Hematopoietic multipotent progenitor cell treated with erythropoietin and hydrocortisone succinate and interleukin-3 and kit ligand, for 15 days (in vitro differentiated cells): Measurements from ENCODE around the gene FAM117A.
A peak's percentile ranks its signal among the peaks of the same experiment; 100 is the strongest.

Experiments
- DNase-seq: peaks from one replicate; pipeline ENCODE4 v3.0.0-alpha.2; 2015; ENCODE audit warnings: low spot score

The FAM117A gene

DNA sequence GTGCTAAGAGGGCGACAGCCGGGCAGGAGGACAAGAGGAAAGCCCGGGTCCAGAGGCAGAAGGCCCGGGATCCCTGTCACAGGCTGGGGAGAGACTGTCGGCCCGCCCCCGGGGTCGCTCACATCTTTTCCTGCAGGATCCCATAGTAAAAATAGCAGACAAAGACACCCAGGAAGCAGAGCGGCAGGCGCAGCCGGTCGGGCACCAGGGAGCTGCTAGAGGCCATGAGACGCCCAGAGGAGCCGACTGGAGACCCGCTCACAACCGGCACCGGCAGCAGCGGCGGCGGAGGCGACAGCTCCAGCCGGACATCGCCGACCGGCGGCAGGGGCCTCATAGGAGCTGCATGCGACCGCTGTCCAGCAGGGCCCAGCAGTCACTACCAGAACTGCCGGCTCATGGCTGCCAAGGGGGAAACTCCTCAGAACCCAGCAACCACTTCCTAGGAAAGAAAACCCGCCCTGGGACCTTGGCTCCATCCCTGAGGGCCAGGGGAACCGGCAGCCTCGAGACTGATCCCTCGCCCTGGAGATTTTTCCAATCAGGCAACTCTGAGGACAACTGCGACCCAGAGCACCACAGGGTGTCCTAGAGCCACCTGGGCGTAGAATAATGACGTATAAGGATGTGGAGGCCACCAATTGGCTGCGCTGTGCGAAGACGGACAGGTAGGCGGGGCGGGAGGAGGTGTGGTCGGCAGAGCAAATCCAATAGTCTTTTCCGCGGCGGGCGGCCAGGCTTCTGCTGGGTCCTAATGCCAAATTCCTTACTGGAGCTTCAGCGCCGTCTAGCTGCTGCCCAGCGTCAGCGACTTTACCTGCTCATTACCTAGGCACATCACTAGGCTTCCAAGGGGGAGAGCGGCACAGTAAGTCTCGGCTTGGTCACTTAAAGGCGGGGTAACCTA, 56.1 kb downstream of the FAM117A start, which contains the start of gene SLC35B1:
Gene SLC35B1, minus strand, starts transcription at position 357 of the 907 bp plus-strand sequence. Its CDS starts 131 bp downstream, at position 226.
- DNase-seq, result peak; percentile 99

GRCh38 chr17:49707246-49707607, 56.7 kb downstream of the FAM117A start:
- peak; percentile 27 for DNase-seq

- DNase-seq, result no peak
Measured at GRCh38 chr17:49705254-49705653, 58.7 kb downstream of the FAM117A start.

DNA sequence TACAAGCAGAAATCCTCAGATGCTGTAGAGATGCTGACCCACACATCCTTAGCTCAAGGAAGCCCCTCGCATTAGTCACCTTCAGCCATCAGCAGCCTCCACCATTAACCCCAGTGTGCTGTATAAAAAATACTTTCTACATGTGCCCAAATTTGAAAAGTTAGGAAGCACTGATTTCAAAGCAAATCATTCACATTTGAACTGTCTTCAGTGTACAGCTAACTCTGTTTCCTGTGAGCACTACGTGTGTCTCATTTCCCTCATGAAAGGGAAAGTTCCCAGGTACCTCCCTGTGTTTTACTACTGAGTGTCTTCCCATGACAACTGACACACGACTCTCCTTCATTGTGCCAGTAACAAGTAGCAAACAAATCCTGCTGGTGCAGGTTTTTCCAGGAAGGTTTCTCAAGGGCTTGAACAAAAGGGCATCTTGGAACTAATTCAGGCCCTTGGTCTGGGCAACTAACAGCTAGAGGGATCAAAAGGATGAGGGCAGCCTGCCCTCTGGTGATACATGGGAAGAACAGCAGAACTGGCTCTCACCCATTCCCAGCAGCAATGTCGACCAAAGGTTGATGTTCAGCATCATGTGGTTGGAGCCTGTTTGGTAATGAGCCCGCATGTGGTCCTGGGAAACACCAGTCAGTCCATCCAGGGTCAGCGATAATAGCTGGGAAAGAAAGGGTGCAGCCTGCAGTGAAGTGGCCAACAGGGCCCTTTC, 60.2 kb downstream of the FAM117A start:
- peak; percentile 40 for DNase-seq

DNA sequence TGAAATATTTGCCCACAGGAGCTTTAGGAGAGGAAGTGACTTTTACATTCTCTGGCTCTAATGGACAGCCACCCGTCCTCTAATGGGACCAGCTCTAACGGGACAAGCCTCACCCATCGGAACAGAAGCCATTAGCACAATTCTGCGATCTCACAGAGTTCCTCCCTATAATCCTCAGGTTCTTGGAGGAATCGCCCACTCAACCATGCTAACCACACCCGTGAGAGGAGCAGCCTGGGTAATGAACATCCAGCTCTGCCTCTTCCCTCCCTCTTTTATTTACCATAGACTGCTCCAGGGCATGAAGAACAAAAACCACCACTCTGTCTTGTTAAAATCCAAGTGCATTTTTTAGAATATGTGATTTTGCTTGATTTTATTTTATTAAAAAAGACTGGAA, 63.0 kb downstream of the FAM117A start:
- no peak for DNase-seq

GRCh38 chr17:49699966-49700575, 63.9 kb downstream of the FAM117A start:
- no peak for DNase-seq

GRCh38 chr17:49698005-49698404, 65.9 kb downstream of the FAM117A start:
- DNase-seq, result no peak

- no peak for DNase-seq
Measured at GRCh38 chr17:49696233-49696761, 67.6 kb downstream of the FAM117A start.

GRCh38 chr17:49695698-49696232, 68.2 kb downstream of the FAM117A start:
- DNase-seq, result no peak

GRCh38 chr17:49694847-49695697, 68.9 kb downstream of the FAM117A start:
- peak; percentile 70 for DNase-seq

DNA sequence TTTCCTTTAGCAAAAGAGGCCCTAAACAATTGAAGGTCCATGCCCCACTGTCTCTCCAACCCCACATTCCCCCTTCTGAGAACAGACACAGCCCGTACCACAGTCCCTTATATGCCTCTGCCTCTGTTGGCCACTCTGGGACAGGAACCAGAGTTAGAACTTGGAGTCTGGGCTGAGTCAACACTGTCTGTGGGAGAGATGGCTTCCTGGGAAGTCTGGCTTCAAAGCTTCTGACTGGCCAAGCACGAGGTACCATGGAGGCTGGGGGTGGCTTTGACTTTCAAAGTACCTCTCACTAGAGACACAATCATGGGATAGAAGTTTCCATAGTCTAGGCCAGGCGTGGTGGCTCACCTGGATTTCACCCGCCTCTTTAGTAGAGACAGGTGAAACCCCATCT, 71.2 kb downstream of the FAM117A start:
- no peak for DNase-seq

GRCh38 chr17:49691677-49692191, 72.2 kb downstream of the FAM117A start:
- no peak for DNase-seq

DNA sequence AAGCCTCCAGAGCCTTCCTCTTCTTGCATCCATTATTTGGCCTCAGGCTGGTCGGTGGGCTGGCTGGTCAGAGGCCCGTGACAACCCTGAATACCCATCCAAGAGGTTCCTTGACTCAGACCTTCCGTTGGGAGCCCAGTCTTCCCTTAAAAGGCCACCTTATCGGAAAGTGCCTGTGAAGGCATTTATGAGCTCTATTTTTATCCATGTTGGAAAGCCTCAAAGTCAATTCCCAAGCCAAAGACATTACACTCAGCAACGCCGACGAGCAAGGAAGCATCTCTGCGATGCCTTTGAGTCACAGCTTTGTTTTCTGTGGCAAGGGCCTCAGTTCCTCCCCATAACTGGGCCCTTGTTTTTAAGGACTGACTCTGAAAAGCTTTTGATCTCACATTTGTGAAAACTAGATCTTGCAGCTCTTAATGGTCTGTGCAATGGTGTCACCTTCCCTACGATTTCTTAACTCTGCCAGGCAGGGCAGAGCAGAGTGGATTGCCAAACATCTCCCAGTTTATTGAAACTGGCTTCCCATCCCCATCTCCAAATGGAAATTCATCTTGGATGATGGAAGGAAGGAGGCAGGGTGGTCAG, 72.8 kb downstream of the FAM117A start:
- no peak for DNase-seq

GRCh38 chr17:49690256-49690655, 73.7 kb downstream of the FAM117A start:
- no peak for DNase-seq

DNA sequence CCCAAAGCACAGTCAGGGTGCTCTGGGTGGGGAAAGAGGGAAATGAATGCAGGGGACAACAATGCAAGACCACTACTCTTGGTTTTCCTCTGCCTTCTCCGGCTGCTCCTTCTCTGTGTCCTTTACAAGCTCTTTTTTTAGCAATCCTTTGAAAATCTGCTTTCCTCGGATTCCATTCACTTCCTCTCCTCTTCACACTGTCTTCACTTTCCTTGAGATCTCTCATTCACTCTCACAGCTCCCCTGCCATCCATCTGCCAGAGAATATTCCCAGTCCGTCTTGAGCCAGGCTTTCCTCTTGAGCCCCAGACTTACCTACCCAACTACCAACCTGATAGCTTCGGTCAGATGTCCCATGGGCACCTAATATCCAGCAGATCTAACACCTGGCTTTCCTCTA, 75.1 kb downstream of the FAM117A start:
- no peak for DNase-seq

DNA sequence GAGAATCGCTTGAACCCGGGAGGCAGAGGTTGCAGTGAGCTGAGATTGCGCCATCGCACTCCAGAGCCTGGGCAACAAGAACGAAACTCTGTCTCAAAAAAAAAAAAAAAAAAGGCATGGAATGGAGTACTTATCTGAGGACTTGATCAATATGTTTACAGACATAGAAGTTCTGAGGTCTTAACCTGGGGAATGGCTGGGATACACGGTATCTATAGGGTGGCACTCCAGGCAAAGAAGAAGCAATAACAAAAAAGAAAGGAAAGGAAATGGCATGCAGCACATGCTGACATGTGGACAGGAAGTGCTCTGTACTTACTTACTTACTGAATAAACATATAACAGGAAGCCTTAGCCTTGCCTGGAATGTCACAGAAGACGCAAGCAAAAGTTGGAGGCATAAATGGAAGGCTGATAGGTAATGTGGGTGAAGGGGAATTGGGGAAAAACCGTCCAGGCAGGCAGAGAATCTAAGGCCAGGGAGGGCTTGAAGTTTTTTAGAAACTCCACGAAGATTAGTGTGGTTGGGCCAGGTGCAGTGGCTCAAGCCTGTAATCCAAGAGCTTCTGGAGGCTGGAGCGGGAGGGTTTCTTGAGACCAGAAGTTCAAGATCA, 75.9 kb downstream of the FAM117A start:
- no peak for DNase-seq

GRCh38 chr17:49681106-49681979, 82.6 kb downstream of the FAM117A start:
- DNase-seq, result no peak

DNA sequence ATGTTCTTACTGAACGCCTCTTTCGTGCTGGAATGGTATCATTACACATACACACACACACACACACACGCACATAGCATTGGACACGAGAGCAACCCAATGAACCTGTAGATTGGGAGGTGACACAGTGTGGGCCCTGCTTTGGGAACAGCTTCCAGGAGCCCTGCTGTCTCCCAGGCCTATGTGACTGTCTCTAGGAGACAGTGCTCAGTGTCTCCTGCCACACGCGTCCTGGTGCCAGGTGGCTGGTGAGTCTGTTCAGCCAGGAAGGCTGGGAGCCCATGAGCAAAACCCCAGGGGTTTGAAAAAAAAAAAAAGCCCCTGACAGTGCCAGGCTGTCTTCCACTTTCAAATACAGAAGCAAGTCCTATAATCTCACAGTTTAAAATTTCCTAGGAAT, 83.6 kb downstream of the FAM117A start:
- DNase-seq, result no peak
